ENCODE data around the gene TPPP2. TPM values are rescaled to one million over a fixed set of nuclear protein-coding genes. Genes with fewer than 3 reads are reported as not detected.

TPPP2 gene
- total RNA-seq, 2 donors from 2014 or later = 1.3 TPM; not detected in 1

- Histone ChIP-seq H3K27ac (no peak overlapping the region), H3K27me3 (no peaks in the 10 kb centered on the region), H3K9me3 (no peaks in the 10 kb centered on the region), H3K4me3 (no peak overlapping the region), H3K36me3 (replicated peaks in 1 of 2; ENCODE audit: insufficient read depth in 1 of 2, low read depth in 2 of 2) (peaks cover 17 to 30% of the 10 kb centered on the region in 2 donors), H3K4me1 (peaks cover 5% of the 10 kb centered on the region)
- DNase-seq = no peak
- ATAC-seq = no peak
- no peak for TF ChIP-seq CTCF (IDR thresholded peaks at IDR 0.05)
- TF ChIP-seq POLR2A (IDR thresholded peaks at IDR 0.05) = no peak
- WGBS, 2 donors = 75 to 85% methylated on average over 2 of the region's 2 CpGs
- intact Hi-C loops (cut with DNase I) = no loop called here
Measured at GRCh38 chr14:21077672-21078071, 47.7 kb downstream of the TPPP2 start.

- TF ChIP-seq CTCF (IDR thresholded peaks at IDR 0.05) = no peak
- no peak for TF ChIP-seq POLR2A (IDR thresholded peaks at IDR 0.05)
- Histone ChIP-seq H3K4me3 (no peak overlapping the region), H3K4me1 (no peaks in the 10 kb centered on the region), H3K27me3 (no peaks in the 10 kb centered on the region), H3K9me3 (no peaks in the 10 kb centered on the region), H3K36me3 (replicated peaks in 1 of 2; ENCODE audit: insufficient read depth in 1 of 2, low read depth in 2 of 2) (peaks cover 17 to 31% of the 10 kb centered on the region in 2 donors), H3K27ac (no peak overlapping the region)
- DNase-seq = no peak
- ATAC-seq = no peak
- intact Hi-C loops (cut with DNase I) = no loop called here
- WGBS, 2 donors = 90 to 91% methylated on average over 5 of the region's 5 CpGs
Measured at GRCh38 chr14:21078287-21078686, 48.3 kb downstream of the TPPP2 start.

- no peak overlapping the region for H3K27ac ChIP-seq
- no peak for ATAC-seq
- intact Hi-C loops (cut with DNase I) = no loop called here
- peaks cover 17 to 31% of the 10 kb centered on the region in 2 donors for H3K36me3 ChIP-seq (replicated peaks in 1 of 2; ENCODE audit: insufficient read depth in 1 of 2, low read depth in 2 of 2)
- no peak for TF ChIP-seq CTCF (IDR thresholded peaks at IDR 0.05)
- 77 to 87% methylated on average over 6 to 9 of the region's 10 CpGs for WGBS, 2 donors
- H3K4me3 ChIP-seq = no peak overlapping the region
- no peak for DNase-seq
- H3K4me1 ChIP-seq = no peaks in the 10 kb centered on the region
- H3K9me3 ChIP-seq = no peaks in the 10 kb centered on the region
- no peaks in the 10 kb centered on the region for H3K27me3 ChIP-seq
Measured at GRCh38 chr14:21078726-21079125, 48.7 kb downstream of the TPPP2 start.

GRCh38 chr14:21081521-21082142, 51.6 kb downstream of the TPPP2 start:
- TF ChIP-seq CTCF (IDR thresholded peaks at IDR 0.05) (no peak), POLR2A (IDR thresholded peaks at IDR 0.05) (no peak)
- intact Hi-C loops (cut with DNase I) = no loop called here
- H3K4me3 ChIP-seq = no peak overlapping the region
- no peaks in the 10 kb centered on the region for H3K9me3 ChIP-seq
- no peak overlapping the region for H3K27ac ChIP-seq
- 92 to 93% methylated on average over 11 to 22 of the region's 30 CpGs for WGBS, 2 donors
- ATAC-seq = no peak
- peaks cover 17 to 32% of the 10 kb centered on the region in 2 donors for H3K36me3 ChIP-seq (replicated peaks in 1 of 2; ENCODE audit: insufficient read depth in 1 of 2, low read depth in 2 of 2)
- no peaks in the 10 kb centered on the region for H3K27me3 ChIP-seq
- no peak for DNase-seq
- no peaks in the 10 kb centered on the region for H3K4me1 ChIP-seq

Small RNA genes lying within 50 kb of the gene (microRNA-seq; reads per million reads assigned to microRNA genes)
- gene MIR6717 (ENCODE audit: borderline number of aligned reads in 2 of 2, borderline replicate concordance in 2 of 2) = 0 reads per million in 2 donors

Other genes starting within 250 kb of the TPPP2 start
- gene RNASE6, start 248.9 kb upstream of the TPPP2 start, total RNA-seq = 1 to 10 TPM in 1 of 2 donors, not detected in 1; 9.6 TPM
- 100 to 1,000 TPM; 316 to 772 TPM for gene RNASE1, start 227.4 kb upstream of the TPPP2 start, total RNA-seq
- gene RNASE3, start 138.8 kb upstream of the TPPP2 start, total RNA-seq = not detected
- gene RNASE2, start 74.7 kb upstream of the TPPP2 start, total RNA-seq = not detected
- 10 to 100 TPM; 39.2 to 73.7 TPM for gene METTL17, start 40.2 kb upstream of the TPPP2 start, total RNA-seq
- gene SLC39A2, start 30.9 kb upstream of the TPPP2 start, total RNA-seq = not detected
- 100 to 1,000 TPM; 133 to 178 TPM for gene NDRG2, start 5.2 kb upstream of the TPPP2 start, total RNA-seq
- gene RNASE13, start 4.6 kb downstream of the TPPP2 start, total RNA-seq = not detected
- 1 to 10 TPM in 1 of 2 donors, not detected in 1; 1.0 TPM for gene RNASE7, start 12.1 kb downstream of the TPPP2 start, total RNA-seq
- gene RNASE8, start 27.6 kb downstream of the TPPP2 start, total RNA-seq = not detected
- 100 to 1,000 TPM in 1 of 2 donors, 10 to 100 TPM in 1; 58.4 to 142 TPM for gene ARHGEF40, start 40.1 kb downstream of the TPPP2 start, total RNA-seq
- gene ZNF219, start 68.4 kb downstream of the TPPP2 start, total RNA-seq = 10 to 100 TPM; 28.3 to 39.2 TPM
- gene TMEM253, start 70.8 kb downstream of the TPPP2 start, total RNA-seq = 1 to 10 TPM in 1 of 2 donors, not detected in 1; 1.3 TPM
- gene OR5AU1, start 125.8 kb downstream of the TPPP2 start, total RNA-seq = not detected
- gene HNRNPC, start 239.2 kb downstream of the TPPP2 start, total RNA-seq = 100 to 1,000 TPM; 245 to 251 TPM
- gene RPGRIP1, start 249.9 kb downstream of the TPPP2 start, total RNA-seq = not detected